Sigmoid colon (tissue), 7 donors: Measurements from ENCODE around the gene PET100. TPM values are rescaled to one million over a fixed set of nuclear protein-coding genes. Genes with fewer than 3 reads are reported as not detected.
A peak's percentile ranks its signal among the peaks of the same experiment; 100 is the strongest.

Source experiments
- DNase-seq: peaks from one replicate; pipeline ENCODE4 v3.0.0-alpha.2; 2019
- H3K27ac ChIP-seq, 4 donors: fragments of 200-600 bp; sonication (generic); one replicate each; pipeline ENCODE4 v1.5.1; 2016 to 2019; ENCODE audit warnings: mild to moderate bottlenecking in 1 of 4
- H3K27me3 ChIP-seq, 3 donors: fragments of 200-600 bp; sonication (generic); one replicate each; pipeline ENCODE4 v1.5.1; 2019; ENCODE audit warnings: mild to moderate bottlenecking in 1 of 3
- H3K36me3 ChIP-seq, 4 donors: fragments of 200-600 bp; sonication (generic); one replicate each; pipeline ENCODE4 v1.5.1; 2016 to 2019
- H3K4me1 ChIP-seq, 4 donors: fragments of 200-600 bp; sonication (generic); one replicate each; pipeline ENCODE4 v1.5.1; 2017 to 2019
- H3K4me3 ChIP-seq, 4 donors: fragments of 200-600 bp; sonication (generic); one replicate each; pipeline ENCODE4 v1.5.1; 2017 to 2019; ENCODE audit warnings: mild to moderate bottlenecking in 2 of 4, moderate library complexity in 1 of 4
- H3K9me3 ChIP-seq, 4 donors: fragments of 200-600 bp in 3 of 4; sonication (generic) in 3 of 4; one replicate each; pipeline versions ENCODE4 v1.5.1 to v1.6.1; 2013 to 2019
- CTCF ChIP-seq, 4 experiments: fragments of 450-650 bp in 3 of 4; fragments of 200-600 bp in 1 of 4; IDR thresholded peaks; one replicate each; pipeline ENCODE4 v1.5.1; 2016 to 2019; ENCODE audit warnings: antibody characterized with exemption in 4 of 4, mild to moderate bottlenecking in 3 of 4, moderate library complexity in 2 of 4
- EP300 ChIP-seq, 4 donors: sonication (generic); formaldehyde crosslinking; IDR thresholded peaks; one replicate each; pipeline ENCODE4 v1.6.1; 2017; ENCODE audit warnings: antibody characterized with exemption in 4 of 4
- POLR2A ChIP-seq, 2 donors: fragments of 450-650 bp; IDR thresholded peaks; one replicate each; pipeline ENCODE4 v1.6.1; 2016; ENCODE audit warnings: antibody characterized with exemption in 2 of 2, mild to moderate bottlenecking in 2 of 2, moderate library complexity in 2 of 2
- POLR2AphosphoS5 ChIP-seq, 4 donors: sonication (generic); formaldehyde crosslinking; IDR thresholded peaks; one replicate each; pipeline ENCODE4 v1.6.1; 2017; ENCODE audit warnings: antibody characterized with exemption in 4 of 4
- WGBS, 2 donors: extraction: QIAGEN DNeasy Blood & Tissue Kit; methylation state at CpG; one replicate each; pipeline ENCODE4 v1.1.7; 2013; 5-methylcytosine and 5-hydroxymethylcytosine counted together
- intact Hi-C: fragments of 100-400 bp; cut with DNase I; formaldehyde crosslinking; loops from one replicate; pipeline ENCODE4 v1.15.1; 2023
- polyA plus RNA-seq, 3 donors: library from polyadenylated mRNA; stranded (reverse); fragments of 200-250 nt; gene quantifications; one replicate each; pipeline ENCODE4 v1.2.3, GENCODE V29; 2013
- total RNA-seq, 4 donors: library from RNA; depleted of rRNA; stranded (reverse); fragments of >200 nt; gene quantifications; one replicate each; pipeline ENCODE4 v1.1.0, GENCODE V29; 2016
- donor health status: healthy with polysubstance abuse.
- donor health status: Bipolar disorder and iron deficiency.
- donor health status: healthy.

PET100 gene
- total and polyA plus RNA-seq, 7 donors = 10.8 to 70.9 (median 37.1) TPM

GRCh38 chr19:7632340-7633203 is 3.0 kb downstream of the PET100 start:
- whole genome bisulfite sequencing, 2 donors = 93 to 94% methylated on average over 40 of the region's 40 CpGs

GRCh38 chr19:7633698-7634097 is 4.1 kb downstream of the PET100 start, which contains the start of gene PCP2:
Gene PCP2, minus strand, starts transcription at chr19:7633719. Its CDS starts 262 bp downstream, at chr19:7633457.
- intact Hi-C loops = no loop called here
- TF ChIP-seq EP300 (IDR thresholded peaks at IDR 0.05) (no peak), POLR2AphosphoS5 (IDR thresholded peaks at IDR 0.05) (no peak), CTCF (IDR thresholded peaks at IDR 0.05) (no peak), POLR2A (IDR thresholded peaks at IDR 0.05) (no peak)
- peaks cover 0 to 25% (median 17%) of the 10 kb centered on the region in 4 donors for H3K4me1 ChIP-seq
- no peak within 1 kb of the TSS for H3K27ac ChIP-seq
- no peak within 1 kb of the TSS for H3K4me3 ChIP-seq
- no peak for DNase-seq
- H3K36me3 ChIP-seq = peaks cover 0 to 10% (median 0%) of the 10 kb centered on the region in 4 donors
- H3K27me3 ChIP-seq = peaks cover 0 to 32% (median 31%) of the 10 kb centered on the region in 3 donors
- no peaks in the 10 kb centered on the region for H3K9me3 ChIP-seq
- 12 to 45% methylated on average over 1 to 2 of the region's 2 CpGs for WGBS, 2 donors

More at GRCh38 chr19:7632340-7633203, 3.0 kb downstream of the PET100 start:
- DNase-seq = no peak
- no peaks in the 10 kb centered on the region for H3K9me3 ChIP-seq
- H3K4me1 ChIP-seq = peaks cover 0 to 36% (median 28%) of the 10 kb centered on the region in 4 donors
- peaks cover 0 to 10% (median 0%) of the 10 kb centered on the region in 4 donors for H3K36me3 ChIP-seq
- intact Hi-C loops = no loop called here
- TF ChIP-seq POLR2AphosphoS5 (IDR thresholded peaks at IDR 0.05) (no peak), CTCF (IDR thresholded peaks at IDR 0.05) (no peak), POLR2A (IDR thresholded peaks at IDR 0.05) (no peak), EP300 (IDR thresholded peaks at IDR 0.05) (no peak)
- H3K27me3 ChIP-seq = peaks cover 0 to 20% (median 19%) of the 10 kb centered on the region in 3 donors
- H3K4me3 ChIP-seq = no peak overlapping the region
- H3K27ac ChIP-seq = no peak overlapping the region

- Histone ChIP-seq H3K36me3 (peaks cover 0 to 10% (median 0%) of the 10 kb centered on the region in 4 donors), H3K4me1 (peaks cover 0 to 12% (median 7%) of the 10 kb centered on the region in 4 donors), H3K27ac (no peak overlapping the region), H3K9me3 (no peaks in the 10 kb centered on the region), H3K27me3 (peaks cover 0 to 41% (median 41%) of the 10 kb centered on the region in 3 donors), H3K4me3 (no peak overlapping the region)
- intact Hi-C loops = no loop called here
- TF ChIP-seq EP300 (IDR thresholded peaks at IDR 0.05) = no peak
- no peak for TF ChIP-seq CTCF (IDR thresholded peaks at IDR 0.05)
- TF ChIP-seq POLR2A (IDR thresholded peaks at IDR 0.05) = no peak
- no peak for TF ChIP-seq POLR2AphosphoS5 (IDR thresholded peaks at IDR 0.05)
- DNase-seq = no peak
- WGBS, 2 donors = 59 to 70% methylated on average over 6 of the region's 6 CpGs
These were observed 6.1 kb downstream of the PET100 start for GRCh38 chr19:7635670-7636069.

GRCh38 chr19:7636317-7636690 is 6.7 kb downstream of the PET100 start:
- TF ChIP-seq POLR2AphosphoS5 (IDR thresholded peaks at IDR 0.05) (no peak), CTCF (IDR thresholded peaks at IDR 0.05) (no peak), EP300 (IDR thresholded peaks at IDR 0.05) (no peak), POLR2A (IDR thresholded peaks at IDR 0.05) (no peak)
- no peaks in the 10 kb centered on the region for H3K9me3 ChIP-seq
- peaks cover 0 to 6% (median 2%) of the 10 kb centered on the region in 4 donors for H3K4me1 ChIP-seq
- intact Hi-C loops = no loop called here
- 78 to 88% methylated on average over 16 of the region's 16 CpGs for WGBS, 2 donors
- no peak overlapping the region for H3K27ac ChIP-seq
- H3K36me3 ChIP-seq = peaks cover 0 to 10% (median 0%) of the 10 kb centered on the region in 4 donors
- peak overlapping the region in 1 of 4 donors; percentile 43 for H3K4me3 ChIP-seq
- no peak for DNase-seq
- H3K27me3 ChIP-seq = peaks cover 0 to 41% (median 41%) of the 10 kb centered on the region in 3 donors
